AG20443 (cell line): ENCODE data around the gene BCAP29.

ENCODE experiments used
- DNase-seq: peaks from one replicate; pipeline ENCODE4 v3.0.0; 2012; ENCODE audit warnings: low spot score, mixed read lengths

BCAP29 gene

GRCh38 chr7:107582875-107583274 is 2.8 kb downstream of the BCAP29 start:
- DNase-seq: no peak

- DNase-seq: no peak
Measured at GRCh38 chr7:107584716-107585115, 4.7 kb downstream of the BCAP29 start.

- no peak for DNase-seq
Measured at GRCh38 chr7:107588529-107589130, 8.6 kb downstream of the BCAP29 start.

DNA sequence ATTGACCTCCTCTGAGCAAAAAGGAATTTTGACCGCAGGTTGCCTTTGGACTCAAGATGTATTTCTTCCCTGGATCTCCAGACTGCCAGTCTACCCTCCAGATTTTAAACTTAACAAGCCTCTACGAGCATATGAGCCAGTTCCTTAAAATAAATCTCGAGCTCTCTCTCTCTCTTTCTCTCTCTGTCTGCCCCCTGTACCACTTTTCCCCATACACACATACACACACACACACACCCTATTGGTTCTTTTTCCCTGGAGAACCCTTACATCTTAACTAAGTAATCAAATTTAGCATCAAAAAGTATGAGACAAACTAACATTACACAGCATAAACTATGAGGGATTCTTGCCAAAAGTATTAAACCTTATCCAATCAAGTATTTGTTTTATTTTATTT is 11.4 kb downstream of the BCAP29 start:
- no peak for DNase-seq

GRCh38 chr7:107592361-107593024 is 12.4 kb downstream of the BCAP29 start:
- DNase-seq: no peak

- DNase-seq: no peak
Measured at GRCh38 chr7:107593025-107593410, 13.0 kb downstream of the BCAP29 start.

- DNase-seq: peak; percentile 72
Measured at GRCh38 chr7:107594961-107595737, 15.1 kb downstream of the BCAP29 start.

GRCh38 chr7:107596881-107597581 is 17.0 kb downstream of the BCAP29 start:
- DNase-seq: no peak

- DNase-seq: no peak
Measured at GRCh38 chr7:107597582-107597916, 17.5 kb downstream of the BCAP29 start.

DNA sequence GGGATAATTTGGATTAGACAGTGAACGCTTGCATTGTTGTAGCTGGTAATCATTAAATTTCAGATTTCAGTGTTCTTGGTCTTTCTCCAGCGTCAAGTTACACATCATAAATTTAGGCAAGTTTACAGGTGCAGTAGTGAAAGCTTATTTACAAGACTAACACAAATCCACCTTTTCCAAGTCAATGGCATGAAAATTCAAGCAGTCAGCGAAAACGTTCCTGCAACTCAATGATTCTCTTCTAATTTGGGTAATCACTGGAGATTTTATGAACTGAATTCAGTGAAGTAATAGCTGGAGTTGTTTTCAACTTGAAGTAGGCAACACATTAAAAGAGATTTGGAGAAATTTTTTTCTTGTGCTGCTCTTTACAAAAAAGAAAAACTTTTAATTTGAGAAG is 17.9 kb downstream of the BCAP29 start:
- DNase-seq: no peak

- DNase-seq: no peak
Measured at GRCh38 chr7:107599262-107599661, 19.2 kb downstream of the BCAP29 start.

- DNase-seq: no peak
Measured at GRCh38 chr7:107600816-107601215, 20.8 kb downstream of the BCAP29 start.

GRCh38 chr7:107605218-107605815 is 25.3 kb downstream of the BCAP29 start:
- DNase-seq: no peak

DNA sequence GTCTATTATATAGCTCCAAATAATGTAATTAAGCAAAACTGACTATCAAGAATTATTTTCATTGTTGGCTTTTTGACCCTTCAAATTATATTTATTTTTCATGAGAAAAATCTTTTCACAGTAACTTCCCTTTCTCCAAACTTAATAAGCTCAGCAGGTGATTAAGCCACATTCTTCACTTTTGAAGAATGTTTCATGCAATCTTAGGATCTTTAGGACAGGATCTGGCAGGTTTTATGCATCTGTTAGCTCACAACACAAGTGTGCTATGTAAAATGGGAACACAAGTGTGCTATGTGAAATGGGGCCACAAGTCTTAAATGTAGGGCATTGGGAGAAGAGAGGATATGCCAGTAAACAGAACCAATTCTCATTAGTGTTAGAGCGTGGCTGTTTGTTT is 26.3 kb downstream of the BCAP29 start:
- no peak for DNase-seq

GRCh38 chr7:107609811-107610261 is 29.8 kb downstream of the BCAP29 start:
- DNase-seq: no peak

- no peak for DNase-seq
Measured at GRCh38 chr7:107610323-107610722, 30.3 kb downstream of the BCAP29 start.

DNA sequence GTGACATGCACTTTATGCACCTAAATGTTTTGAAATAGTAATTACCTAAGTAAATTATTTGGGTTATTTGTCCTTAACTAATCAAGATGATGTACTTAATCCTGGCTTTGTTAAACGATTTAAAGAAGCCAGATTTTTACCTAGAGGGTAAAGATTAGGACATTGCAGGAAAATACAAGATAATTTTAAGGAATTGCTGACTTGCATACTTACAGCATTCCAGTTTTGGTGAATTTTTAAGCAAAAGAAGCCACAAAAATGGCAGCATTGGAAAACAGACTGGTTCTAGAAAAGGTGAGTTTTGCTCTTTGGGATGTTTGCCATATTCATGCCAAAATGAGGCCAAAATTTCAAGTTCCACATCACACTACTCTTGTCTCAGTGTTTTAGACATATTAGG is 33.4 kb downstream of the BCAP29 start:
- DNase-seq: no peak

DNA sequence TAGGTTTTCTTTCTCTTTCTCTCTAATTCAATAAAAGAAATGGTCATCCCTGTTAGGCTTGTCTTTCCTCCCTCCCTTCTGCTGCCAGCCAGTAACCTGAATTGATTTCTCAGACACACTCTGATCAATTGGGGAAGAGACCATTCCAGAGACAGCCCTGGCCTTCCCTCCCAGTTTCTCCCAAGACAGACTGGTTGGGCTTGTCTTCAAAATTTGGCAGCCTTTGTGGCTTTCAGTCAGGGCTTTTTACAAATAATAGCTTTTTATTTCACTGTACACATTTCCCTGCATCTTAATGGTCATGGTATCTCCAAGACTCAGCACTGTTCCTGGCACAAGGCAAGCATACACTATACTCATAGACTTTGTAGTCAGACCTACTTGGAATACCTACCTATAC is 33.9 kb downstream of the BCAP29 start:
- peak; percentile 25 for DNase-seq

- DNase-seq: peak; percentile 62
Measured at GRCh38 chr7:107614425-107614824, 34.4 kb downstream of the BCAP29 start.

DNA sequence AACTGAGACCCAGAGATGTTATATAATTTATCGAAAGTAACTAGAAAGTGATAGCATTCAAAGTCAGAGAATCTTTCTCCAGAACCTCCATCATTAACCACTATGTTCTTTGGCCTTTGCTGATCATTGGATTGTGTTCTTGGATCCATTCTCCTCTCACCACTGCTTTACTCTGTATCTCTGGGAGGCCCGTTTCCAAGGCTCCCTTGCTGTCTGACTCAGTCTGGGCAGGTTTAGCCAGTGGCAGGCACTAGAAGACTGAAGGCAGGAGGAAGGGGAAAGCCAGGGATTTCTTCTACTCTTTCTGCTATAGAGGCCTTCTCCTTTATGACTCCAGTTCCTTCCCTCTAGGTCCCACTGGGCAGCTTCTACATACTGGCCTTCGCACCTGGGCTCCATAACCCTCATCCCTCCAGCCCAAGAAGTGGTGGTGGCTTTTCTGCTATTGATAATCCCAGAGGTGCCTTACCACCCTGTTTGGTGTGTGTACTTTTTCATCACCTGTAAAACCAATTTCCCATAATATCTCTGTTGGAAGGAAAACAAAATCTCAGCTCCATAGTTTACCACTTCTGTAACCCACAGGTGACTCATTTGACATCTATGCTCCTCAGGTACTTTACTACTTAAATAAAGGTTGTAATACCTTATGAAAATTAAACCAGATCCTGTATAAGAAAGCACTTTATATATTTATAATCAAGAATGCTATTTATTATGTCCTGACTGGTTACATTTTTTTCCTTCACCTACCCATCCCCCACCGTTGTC is 36.0 kb downstream of the BCAP29 start:
- DNase-seq: no peak

- peak; percentile 75 for DNase-seq
Measured at GRCh38 chr7:107622429-107622828, 42.4 kb downstream of the BCAP29 start.

GRCh38 chr7:107622894-107623293 is 42.8 kb downstream of the BCAP29 start:
- DNase-seq: no peak
